ENCODE measurements around the gene KIF21B. TPM values are rescaled to one million over a fixed set of nuclear protein-coding genes. Genes with fewer than 3 reads are reported as not detected.
"Not testable (repeated sequence)": the region's sequence is repeated elsewhere in the genome, so short reads cannot be mapped to it uniquely, and the experiment has no call there.

The KIF21B gene
- total and polyA plus RNA-seq, 2 of the 4 experiments (the other 2 are of a cell fraction), result 0.36 to 0.55 TPM

- Histone ChIP-seq H3K9ac (ENCODE audit: low read depth, low read length) (no peak overlapping the region), H3K56ac (ENCODE audit: extremely low read depth, insufficient read depth, low read length) (no peak overlapping the region), H3K4me1 (ENCODE audit: control insufficient read depth, insufficient read depth, low read length) (no peaks in the 10 kb centered on the region), H4K5ac (ENCODE audit: low read depth, low read length) (no peak overlapping the region), H3K36me3 (ENCODE audit: control insufficient read depth, insufficient read depth, low read length) (no peaks in the 10 kb centered on the region), H3K14ac (replicated peaks; ENCODE audit: low read depth, low read length) (no peak overlapping the region), H3K9me1 (ENCODE audit: insufficient read depth, low read length) (no peaks in the 10 kb centered on the region), H3K79me1 (ENCODE audit: low read depth in 1 of 2, low read length in 2 of 2) (no peaks in the 10 kb centered on the region), H3K18ac (ENCODE audit: low read depth, low read length) (no peak overlapping the region), H2BK5ac (ENCODE audit: low read depth, low read length, poor library complexity, severe bottlenecking) (no peak overlapping the region), H2AFZ (replicated peaks; ENCODE audit: low read length, poor library complexity) (no peak overlapping the region), H3K4ac (ENCODE audit: low read depth, low read length) (no peak overlapping the region), H4K20me1 (ENCODE audit: insufficient read depth, low read length) (no peaks in the 10 kb centered on the region), H3K23ac (ENCODE audit: low read depth, low read length) (no peak overlapping the region), H2BK20ac (ENCODE audit: low read depth, low read length) (no peak overlapping the region), H4K91ac (ENCODE audit: insufficient read depth, low read depth, low read length) (no peak overlapping the region), H3K27me3 (ENCODE audit: control insufficient read depth, insufficient read depth, low read length) (peaks cover 41% of the 10 kb centered on the region), H2BK120ac (ENCODE audit: low read depth, low read length) (no peak overlapping the region), H3K4me3 (ENCODE audit: insufficient read depth, low read depth, low read length) (no peak overlapping the region), H3K4me2 (ENCODE audit: low read depth, low read length) (no peak overlapping the region), H2AK9ac (replicated peaks; ENCODE audit: low read depth, low read length, poor library complexity) (no peak overlapping the region), H4K8ac (ENCODE audit: low read depth in 2 of 2, low read length in 2 of 2) (no peak overlapping the region), H2BK15ac (ENCODE audit: low read depth, low read length) (no peak overlapping the region), H3K9me3 (ENCODE audit: control insufficient read depth, insufficient read depth, low read length) (no peaks in the 10 kb centered on the region), H3K27ac (ENCODE audit: insufficient read depth, low read length) (no peak overlapping the region), H2AK5ac (ENCODE audit: low read depth, low read length) (no peak overlapping the region)
- DNase-seq (no peak), ATAC-seq (ENCODE audit: low read depth) (no peak)
- BruUV-seq (replicated peaks), result no TSS peak
- CTCF ChIA-PET, result interaction anchor here (0.6 kb wide), 1 partner anchor 351 kb away, joined by 3 read pairs; no protein-coding TSS in a partner anchor
- TF ChIP-seq POLR2A (IDR thresholded peaks at IDR 0.05; ENCODE audit: low read depth, low read length), result no peak
- TF ChIP-seq, protein P1, sequence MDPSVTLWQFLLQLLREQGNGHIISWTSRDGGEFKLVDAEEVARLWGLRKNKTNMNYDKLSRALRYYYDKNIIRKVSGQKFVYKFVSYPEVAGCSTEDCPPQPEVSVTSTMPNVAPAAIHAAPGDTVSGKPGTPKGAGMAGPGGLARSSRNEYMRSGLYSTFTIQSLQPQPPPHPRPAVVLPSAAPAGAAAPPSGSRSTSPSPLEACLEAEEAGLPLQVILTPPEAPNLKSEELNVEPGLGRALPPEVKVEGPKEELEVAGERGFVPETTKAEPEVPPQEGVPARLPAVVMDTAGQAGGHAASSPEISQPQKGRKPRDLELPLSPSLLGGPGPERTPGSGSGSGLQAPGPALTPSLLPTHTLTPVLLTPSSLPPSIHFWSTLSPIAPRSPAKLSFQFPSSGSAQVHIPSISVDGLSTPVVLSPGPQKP (IDR thresholded peaks at IDR 0.05; ENCODE audit: borderline replicate concordance, low read depth, low read length), result no peak
- no peak for TF ChIP-seq MAZ (IDR thresholded peaks at IDR 0.05; ENCODE audit: borderline replicate concordance, low read depth, low read length)
- TF ChIP-seq RAD21 (IDR thresholded peaks at IDR 0.05; ENCODE audit: low read length), result no peak
- TF ChIP-seq MAFK (IDR thresholded peaks at IDR 0.05; ENCODE audit: low read depth, low read length), result no peak
- no peak for TF ChIP-seq MXI1 (IDR thresholded peaks at IDR 0.05; ENCODE audit: borderline replicate concordance, low read depth, low read length)
- no peak for TF ChIP-seq CHD1 (IDR thresholded peaks at IDR 0.05; ENCODE audit: low read depth, low read length)
- TF ChIP-seq BHLHE40 (IDR thresholded peaks at IDR 0.05; ENCODE audit: low read depth, low read length), result no peak
- TF ChIP-seq RFX5 (IDR thresholded peaks at IDR 0.05; ENCODE audit: low read depth, low read length), result no peak
- in situ Hi-C loops (cut with MboI; ENCODE audit: low sequenced_read_pairs) (no loop called here), dilution Hi-C loops (cut with HindIII; ENCODE audit: low sequenced_read_pairs, unreplicated experiment) (no loop called here), intact Hi-C loops (cut with micrococcal nuclease) (no loop called here)
- 80% methylated on average over 1 of the region's 4 CpGs; no CpG with 5 or more reads in 1 of the 2 experiments for WGBS, 2 experiments (ENCODE audit: extremely low coverage in 2 of 2, insufficient read length in 1 of 2)
- POLR2A ChIA-PET (ENCODE audit: unreplicated experiment), result no interaction called here
Observed at GRCh38 chr1:200962631-200963030, 60.9 kb downstream of the KIF21B start.

DNA sequence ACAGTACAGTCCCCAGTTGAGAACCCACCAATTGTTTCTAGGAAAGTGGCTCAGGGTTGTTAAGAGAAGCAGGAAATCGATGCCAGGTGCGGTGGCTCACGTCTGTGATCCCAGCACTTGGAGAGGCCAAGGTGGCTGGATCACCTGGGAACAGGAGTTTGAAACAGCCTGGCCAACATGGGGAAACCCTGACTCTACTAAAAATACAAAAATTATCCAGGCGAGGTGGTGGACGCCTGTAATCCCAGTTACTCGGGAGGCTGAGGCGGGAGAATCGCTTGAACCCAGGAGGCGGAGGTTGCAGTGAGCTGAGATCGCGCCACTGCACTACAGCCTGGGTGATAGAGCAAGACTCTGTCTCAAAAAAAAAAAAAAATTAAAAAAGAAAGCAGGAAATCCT, 61.4 kb downstream of the KIF21B start:
- no CpG with 5 or more reads among the region's 11 CpGs for WGBS, 2 experiments (ENCODE audit: extremely low coverage in 2 of 2, insufficient read length in 1 of 2)
- not testable (repeated sequence) for H4K20me1 ChIP-seq (ENCODE audit: insufficient read depth, low read length)
- CTCF ChIA-PET, result interaction anchor here (0.6 kb wide), 1 partner anchor 351 kb away, joined by 3 read pairs; no protein-coding TSS in a partner anchor

More for the DNA sequence above, 61.4 kb downstream of the KIF21B start:
- H3K14ac ChIP-seq (replicated peaks; ENCODE audit: low read depth, low read length); BruUV-seq (replicated peaks); H4K91ac ChIP-seq (ENCODE audit: insufficient read depth, low read depth, low read length); H3K9ac ChIP-seq (ENCODE audit: low read depth, low read length); H2BK15ac ChIP-seq (ENCODE audit: low read depth, low read length); dilution Hi-C loops (cut with HindIII; ENCODE audit: low sequenced_read_pairs, unreplicated experiment); H2BK120ac ChIP-seq (ENCODE audit: low read depth, low read length); ATAC-seq (ENCODE audit: low read depth); H3K9me1 ChIP-seq (ENCODE audit: insufficient read depth, low read length); POLR2A ChIA-PET (ENCODE audit: unreplicated experiment); H2AK5ac ChIP-seq (ENCODE audit: low read depth, low read length); H2BK20ac ChIP-seq (ENCODE audit: low read depth, low read length); H4K8ac ChIP-seq (ENCODE audit: low read depth in 2 of 2, low read length in 2 of 2); H4K5ac ChIP-seq (ENCODE audit: low read depth, low read length); H3K4me3 ChIP-seq (ENCODE audit: insufficient read depth, low read depth, low read length); intact Hi-C loops (cut with micrococcal nuclease); H2AK9ac ChIP-seq (replicated peaks; ENCODE audit: low read depth, low read length, poor library complexity); H3K9me3 ChIP-seq (ENCODE audit: control insufficient read depth, insufficient read depth, low read length); H3K4me1 ChIP-seq (ENCODE audit: control insufficient read depth, insufficient read depth, low read length); H3K4ac ChIP-seq (ENCODE audit: low read depth, low read length); H3K4me2 ChIP-seq (ENCODE audit: low read depth, low read length); H2BK5ac ChIP-seq (ENCODE audit: low read depth, low read length, poor library complexity, severe bottlenecking); H2AFZ ChIP-seq (replicated peaks; ENCODE audit: low read length, poor library complexity); H3K27ac ChIP-seq (ENCODE audit: insufficient read depth, low read length); H3K79me1 ChIP-seq (ENCODE audit: low read depth in 1 of 2, low read length in 2 of 2); H3K23ac ChIP-seq (ENCODE audit: low read depth, low read length); DNase-seq; H3K56ac ChIP-seq (ENCODE audit: extremely low read depth, insufficient read depth, low read length); H3K36me3 ChIP-seq (ENCODE audit: control insufficient read depth, insufficient read depth, low read length); in situ Hi-C loops (cut with MboI; ENCODE audit: low sequenced_read_pairs); H3K18ac ChIP-seq (ENCODE audit: low read depth, low read length): not testable (repeated sequence)
- H3K27me3 ChIP-seq (ENCODE audit: control insufficient read depth, insufficient read depth, low read length), result peaks cover 46% of the 10 kb centered on the region

Data from IMR-90 (cell line).